ENCODE measurements around the gene CEP350. TPM values are rescaled to one million over a fixed set of nuclear protein-coding genes. Genes with fewer than 3 reads are reported as not detected.

The CEP350 gene
- polyA plus RNA-seq, 1 of the 3 experiments (the other 2 are of a cell fraction), result 2.9 TPM

DNA sequence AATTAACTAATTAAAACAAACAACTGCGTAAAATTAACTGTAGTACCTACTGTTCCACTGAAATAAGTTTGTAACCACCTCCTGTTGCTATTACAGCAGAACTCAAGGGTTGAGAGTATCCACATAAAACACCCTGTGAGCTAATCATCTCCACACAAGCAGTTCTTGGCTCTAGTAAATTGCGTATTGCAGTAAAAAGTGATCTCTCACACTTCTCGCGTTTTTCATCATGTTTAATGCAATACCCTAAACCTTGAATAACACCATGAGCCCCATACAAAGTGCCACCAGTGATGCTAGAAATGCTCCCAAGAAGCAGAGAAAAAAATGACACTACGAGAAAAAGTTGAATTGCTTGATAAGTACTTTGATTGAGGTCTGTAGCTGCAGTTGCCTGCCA, 29.3 kb upstream of the CEP350 start:
- WGBS (ENCODE audit: low lambda C conversion rate), result 96% methylated on average over 5 of the region's 5 CpGs
- Histone ChIP-seq H3K79me2 (ENCODE audit: insufficient read depth) (no peaks in the 10 kb centered on the region), H3F3A (replicated peaks; ENCODE audit: insufficient read depth) (peaks cover 10% of the 10 kb centered on the region), H3K9me2 (no peaks in the 10 kb centered on the region), H3K4me2 (no peak overlapping the region), H4K20me1 (ENCODE audit: insufficient read depth) (no peaks in the 10 kb centered on the region), H3K4me3 (ENCODE audit: low read depth in 2 of 2, low read length in 1 of 2) (no peak overlapping the region), H3K9me3 (no peaks in the 10 kb centered on the region), H3K27me3 (ENCODE audit: insufficient read depth) (no peaks in the 10 kb centered on the region), H3K4me1 (ENCODE audit: control insufficient read depth in 1 of 2, insufficient read depth in 2 of 2, low read depth in 1 of 2, low read length in 1 of 2) (no peaks in the 10 kb centered on the region; a peak in 2 of 4 replicates), H3K27ac (ENCODE audit: low read depth in 2 of 2, low read length in 1 of 2) (no peak overlapping the region), H3K9ac (no peak overlapping the region), H3K36me3 (replicated peaks in 1 of 2; ENCODE audit: control insufficient read depth in 1 of 2, insufficient read depth in 2 of 2, low read length in 1 of 2) (peaks cover 2 to 10% of the 10 kb centered on the region in 2 experiments), H2AFZ (ENCODE audit: low read depth) (no peak overlapping the region)
- TF ChIP-seq, protein P1, sequence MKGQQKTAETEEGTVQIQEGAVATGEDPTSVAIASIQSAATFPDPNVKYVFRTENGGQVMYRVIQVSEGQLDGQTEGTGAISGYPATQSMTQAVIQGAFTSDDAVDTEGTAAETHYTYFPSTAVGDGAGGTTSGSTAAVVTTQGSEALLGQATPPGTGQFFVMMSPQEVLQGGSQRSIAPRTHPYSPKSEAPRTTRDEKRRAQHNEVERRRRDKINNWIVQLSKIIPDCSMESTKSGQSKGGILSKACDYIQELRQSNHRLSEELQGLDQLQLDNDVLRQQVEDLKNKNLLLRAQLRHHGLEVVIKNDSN (IDR thresholded peaks at IDR 0.05; ENCODE audit: borderline replicate concordance, low read depth), result no peak
- TF ChIP-seq RAD21 (IDR thresholded peaks at IDR 0.05; ENCODE audit: low read length) (no peak), SMC3 (IDR thresholded peaks at IDR 0.05; ENCODE audit: low read depth, low read length) (no peak), EP300 (IDR thresholded peaks at IDR 0.05; ENCODE audit: borderline replicate concordance in 1 of 2, low read depth in 1 of 2, low read length in 1 of 2) (no peak), FOXM1 (IDR thresholded peaks at IDR 0.05; ENCODE audit: low read depth) (no peak), PBX3 (IDR thresholded peaks at IDR 0.05) (no peak), RCOR1 (IDR thresholded peaks at IDR 0.05; ENCODE audit: low read length) (no peak), NRF1 (IDR thresholded peaks at IDR 0.05; ENCODE audit: low read depth, low read length) (no peak), TAF1 (IDR thresholded peaks at IDR 0.05; ENCODE audit: borderline replicate concordance, low read depth, low read length) (no peak), YY1 (IDR thresholded peaks at IDR 0.05; ENCODE audit: low read depth) (no peak), MXI1 (IDR thresholded peaks at IDR 0.05; ENCODE audit: low read depth, low read length) (no peak), ELF1 (IDR thresholded peaks at IDR 0.05) (no peak), GABPA (IDR thresholded peaks at IDR 0.05; ENCODE audit: low read depth) (no peak), EZH2phosphoT487 (IDR thresholded peaks at IDR 0.05; ENCODE audit: borderline replicate concordance, low read depth) (no peak), FOSL2 (IDR thresholded peaks at IDR 0.05; ENCODE audit: borderline replicate concordance, low read depth) (no peak)
- TF ChIP-seq, protein P2, sequence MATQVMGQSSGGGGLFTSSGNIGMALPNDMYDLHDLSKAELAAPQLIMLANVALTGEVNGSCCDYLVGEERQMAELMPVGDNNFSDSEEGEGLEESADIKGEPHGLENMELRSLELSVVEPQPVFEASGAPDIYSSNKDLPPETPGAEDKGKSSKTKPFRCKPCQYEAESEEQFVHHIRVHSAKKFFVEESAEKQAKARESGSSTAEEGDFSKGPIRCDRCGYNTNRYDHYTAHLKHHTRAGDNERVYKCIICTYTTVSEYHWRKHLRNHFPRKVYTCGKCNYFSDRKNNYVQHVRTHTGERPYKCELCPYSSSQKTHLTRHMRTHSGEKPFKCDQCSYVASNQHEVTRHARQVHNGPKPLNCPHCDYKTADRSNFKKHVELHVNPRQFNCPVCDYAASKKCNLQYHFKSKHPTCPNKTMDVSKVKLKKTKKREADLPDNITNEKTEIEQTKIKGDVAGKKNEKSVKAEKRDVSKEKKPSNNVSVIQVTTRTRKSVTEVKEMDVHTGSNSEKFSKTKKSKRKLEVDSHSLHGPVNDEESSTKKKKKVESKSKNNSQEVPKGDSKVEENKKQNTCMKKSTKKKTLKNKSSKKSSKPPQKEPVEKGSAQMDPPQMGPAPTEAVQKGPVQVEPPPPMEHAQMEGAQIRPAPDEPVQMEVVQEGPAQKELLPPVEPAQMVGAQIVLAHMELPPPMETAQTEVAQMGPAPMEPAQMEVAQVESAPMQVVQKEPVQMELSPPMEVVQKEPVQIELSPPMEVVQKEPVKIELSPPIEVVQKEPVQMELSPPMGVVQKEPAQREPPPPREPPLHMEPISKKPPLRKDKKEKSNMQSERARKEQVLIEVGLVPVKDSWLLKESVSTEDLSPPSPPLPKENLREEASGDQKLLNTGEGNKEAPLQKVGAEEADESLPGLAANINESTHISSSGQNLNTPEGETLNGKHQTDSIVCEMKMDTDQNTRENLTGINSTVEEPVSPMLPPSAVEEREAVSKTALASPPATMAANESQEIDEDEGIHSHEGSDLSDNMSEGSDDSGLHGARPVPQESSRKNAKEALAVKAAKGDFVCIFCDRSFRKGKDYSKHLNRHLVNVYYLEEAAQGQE (IDR thresholded peaks at IDR 0.05; ENCODE audit: low read depth, low read length), result no peak
- TF ChIP-seq, protein P3, sequence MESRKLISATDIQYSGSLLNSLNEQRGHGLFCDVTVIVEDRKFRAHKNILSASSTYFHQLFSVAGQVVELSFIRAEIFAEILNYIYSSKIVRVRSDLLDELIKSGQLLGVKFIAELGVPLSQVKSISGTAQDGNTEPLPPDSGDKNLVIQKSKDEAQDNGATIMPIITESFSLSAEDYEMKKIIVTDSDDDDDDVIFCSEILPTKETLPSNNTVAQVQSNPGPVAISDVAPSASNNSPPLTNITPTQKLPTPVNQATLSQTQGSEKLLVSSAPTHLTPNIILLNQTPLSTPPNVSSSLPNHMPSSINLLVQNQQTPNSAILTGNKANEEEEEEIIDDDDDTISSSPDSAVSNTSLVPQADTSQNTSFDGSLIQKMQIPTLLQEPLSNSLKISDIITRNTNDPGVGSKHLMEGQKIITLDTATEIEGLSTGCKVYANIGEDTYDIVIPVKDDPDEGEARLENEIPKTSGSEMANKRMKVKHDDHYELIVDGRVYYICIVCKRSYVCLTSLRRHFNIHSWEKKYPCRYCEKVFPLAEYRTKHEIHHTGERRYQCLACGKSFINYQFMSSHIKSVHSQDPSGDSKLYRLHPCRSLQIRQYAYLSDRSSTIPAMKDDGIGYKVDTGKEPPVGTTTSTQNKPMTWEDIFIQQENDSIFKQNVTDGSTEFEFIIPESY (IDR thresholded peaks at IDR 0.05; ENCODE audit: borderline replicate concordance, low read depth), result no peak
- TF ChIP-seq, protein P4, sequence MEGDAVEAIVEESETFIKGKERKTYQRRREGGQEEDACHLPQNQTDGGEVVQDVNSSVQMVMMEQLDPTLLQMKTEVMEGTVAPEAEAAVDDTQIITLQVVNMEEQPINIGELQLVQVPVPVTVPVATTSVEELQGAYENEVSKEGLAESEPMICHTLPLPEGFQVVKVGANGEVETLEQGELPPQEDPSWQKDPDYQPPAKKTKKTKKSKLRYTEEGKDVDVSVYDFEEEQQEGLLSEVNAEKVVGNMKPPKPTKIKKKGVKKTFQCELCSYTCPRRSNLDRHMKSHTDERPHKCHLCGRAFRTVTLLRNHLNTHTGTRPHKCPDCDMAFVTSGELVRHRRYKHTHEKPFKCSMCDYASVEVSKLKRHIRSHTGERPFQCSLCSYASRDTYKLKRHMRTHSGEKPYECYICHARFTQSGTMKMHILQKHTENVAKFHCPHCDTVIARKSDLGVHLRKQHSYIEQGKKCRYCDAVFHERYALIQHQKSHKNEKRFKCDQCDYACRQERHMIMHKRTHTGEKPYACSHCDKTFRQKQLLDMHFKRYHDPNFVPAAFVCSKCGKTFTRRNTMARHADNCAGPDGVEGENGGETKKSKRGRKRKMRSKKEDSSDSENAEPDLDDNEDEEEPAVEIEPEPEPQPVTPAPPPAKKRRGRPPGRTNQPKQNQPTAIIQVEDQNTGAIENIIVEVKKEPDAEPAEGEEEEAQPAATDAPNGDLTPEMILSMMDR (IDR thresholded peaks at IDR 0.05), result no peak
- TF ChIP-seq, protein P5, sequence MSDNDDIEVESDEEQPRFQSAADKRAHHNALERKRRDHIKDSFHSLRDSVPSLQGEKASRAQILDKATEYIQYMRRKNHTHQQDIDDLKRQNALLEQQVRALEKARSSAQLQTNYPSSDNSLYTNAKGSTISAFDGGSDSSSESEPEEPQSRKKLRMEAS (IDR thresholded peaks at IDR 0.05; ENCODE audit: low read depth), result no peak
- ChIA-PET POLR2A (no interaction called here), CTCF (interaction anchor here (1.4 to 1.6 kb wide), 2 partner anchors 18 to 42 kb away, joined by 3 read pairs; no protein-coding TSS in a partner anchor)
- DNase-seq, result no peak

All from SK-N-SH (cell line).